T-helper 17 cell (primary cell): ENCODE results near the gene ADAM10. TPM values are rescaled to one million over a fixed set of nuclear protein-coding genes. Genes with fewer than 3 reads are reported as not detected.
A peak's percentile ranks its signal among the peaks of the same experiment; 100 is the strongest.
"Not testable (repeated sequence)": the region's sequence is repeated elsewhere in the genome, so short reads cannot be mapped to it uniquely, and the experiment has no call there.

ENCODE experiments used
- ATAC-seq: fragments of 150-1000 bp; cut with Tn5 transposase; 2 replicates; pipeline ENCODE4 v1.10.0; 2021; ENCODE audit warnings: mild to moderate bottlenecking, moderate library complexity
- DNase-seq, 3 donors: peaks; one replicate each; pipeline versions ENCODE4 v3.0.0 to v3.0.0-alpha.2; 2020 to 2021
- H3K9me3 ChIP-seq: one replicate; pipeline ENCODE4 v1.7.0; 2013; ENCODE audit warnings: low read length, mild to moderate bottlenecking; ENCODE audit not compliant: control insufficient read depth, poor library complexity, severe bottlenecking
- H3K27ac Mint-ChIP-seq: one replicate; pipeline ENCODE4 v1.8.0; 2022; ENCODE audit warnings: mild to moderate bottlenecking, moderate library complexity, mixed read lengths
- H3K27me3 Mint-ChIP-seq: one replicate; pipeline ENCODE4 v1.8.0; 2022; ENCODE audit warnings: mixed read lengths
- H3K36me3 Mint-ChIP-seq: one replicate; pipeline ENCODE4 v1.8.0; 2022; ENCODE audit warnings: low read depth, mixed read lengths
- H3K4me1 Mint-ChIP-seq: one replicate; pipeline ENCODE4 v1.8.0; 2022; ENCODE audit warnings: mild to moderate bottlenecking, mixed read lengths
- H3K4me3 Mint-ChIP-seq: one replicate; pipeline ENCODE4 v1.8.0; 2022; ENCODE audit warnings: mild to moderate bottlenecking, moderate library complexity, mixed read lengths
- total RNA-seq, 4 donors: library from RNA in 2 of 4; stranded (reverse) in 2 of 4; gene quantifications; one replicate each; pipeline ENCODE4 v1.2.3 and lab custom pipeline; 2022 to 2026

ADAM10 gene
- total RNA-seq, 2 donors from 2014 or later = 137 to 142 TPM

DNA sequence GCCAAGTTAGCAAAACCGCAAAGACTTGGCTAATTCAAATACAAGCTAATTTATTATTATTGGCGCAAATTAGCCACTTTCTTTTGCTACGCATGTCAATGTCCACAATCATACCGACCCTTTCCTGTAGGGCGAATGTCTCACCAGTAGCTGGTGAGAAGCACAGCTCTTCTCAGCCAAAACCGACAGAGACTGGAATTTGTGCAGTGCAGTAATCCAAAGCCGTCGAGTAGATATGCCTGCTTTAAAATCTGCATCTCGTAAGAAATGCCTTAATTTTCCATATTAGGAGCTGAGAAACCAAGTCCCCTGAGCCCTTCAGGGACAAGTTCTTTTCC, 21.0 kb upstream of the ADAM10 start:
- Mint-ChIP-seq H3K4me1 (peaks cover 6% of the 10 kb centered on the region), H3K4me3 (no peak overlapping the region), H3K36me3 (no peaks in the 10 kb centered on the region), H3K27me3 (no peaks in the 10 kb centered on the region), H3K27ac (peak overlapping the region; percentile 90)
- peak; percentile 37 for ATAC-seq
- no peaks in the 10 kb centered on the region for H3K9me3 ChIP-seq
- DNase-seq = no peak

DNA sequence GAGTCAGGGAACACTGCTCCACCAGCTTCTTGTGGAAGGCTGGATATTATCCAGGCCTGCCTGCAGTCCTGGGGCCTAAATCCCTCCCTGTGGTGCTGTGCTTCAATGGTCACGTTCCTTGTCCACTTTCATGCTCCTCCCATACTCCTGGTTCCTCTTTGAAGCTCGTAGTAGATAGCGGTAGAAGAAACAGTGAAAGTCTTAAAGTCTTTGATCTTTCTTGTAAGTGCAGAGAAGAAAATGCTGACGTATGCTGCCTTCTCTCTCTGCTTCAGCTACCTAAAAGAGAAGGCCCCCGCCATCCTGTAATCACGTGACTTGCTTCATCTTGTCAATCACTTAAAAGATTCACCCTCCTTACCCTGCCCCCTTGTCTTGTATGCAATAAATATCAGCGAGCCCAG, 19.1 kb upstream of the ADAM10 start:
- not testable (repeated sequence) for H3K36me3 Mint-ChIP-seq, ATAC-seq, H3K4me3 Mint-ChIP-seq

DNA sequence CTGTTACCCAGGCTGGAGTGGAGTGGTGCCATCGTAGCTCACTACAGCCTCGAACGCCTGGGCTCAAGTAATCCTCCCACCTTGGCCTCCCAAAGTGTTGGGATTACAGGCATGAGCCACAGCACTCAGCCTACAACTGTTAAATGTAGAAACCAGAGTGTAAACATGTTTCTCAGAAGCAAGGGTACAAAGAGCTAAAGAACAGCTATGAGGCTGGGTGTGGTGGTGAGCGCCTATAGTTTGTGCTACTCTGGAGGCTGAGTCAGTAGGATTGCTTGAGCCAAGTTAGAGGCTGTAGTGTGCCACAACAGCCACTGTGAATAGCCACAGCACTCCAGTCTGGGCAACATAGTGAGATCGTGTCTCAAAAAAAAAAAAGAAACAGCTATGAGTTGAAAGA, 16.8 kb upstream of the ADAM10 start:
- Mint-ChIP-seq H3K27me3 (no peaks in the 10 kb centered on the region), H3K27ac (no peak overlapping the region), H3K4me3 (no peak overlapping the region), H3K4me1 (no peaks in the 10 kb centered on the region), H3K36me3 (no peaks in the 10 kb centered on the region)
- DNase-seq (no peak), ATAC-seq (no peak)
- no peaks in the 10 kb centered on the region for H3K9me3 ChIP-seq

More for the DNA sequence above, 19.1 kb upstream of the ADAM10 start:
- not testable (repeated sequence) for H3K27me3 Mint-ChIP-seq, H3K4me1 Mint-ChIP-seq, DNase-seq, H3K9me3 ChIP-seq, H3K27ac Mint-ChIP-seq

DNA sequence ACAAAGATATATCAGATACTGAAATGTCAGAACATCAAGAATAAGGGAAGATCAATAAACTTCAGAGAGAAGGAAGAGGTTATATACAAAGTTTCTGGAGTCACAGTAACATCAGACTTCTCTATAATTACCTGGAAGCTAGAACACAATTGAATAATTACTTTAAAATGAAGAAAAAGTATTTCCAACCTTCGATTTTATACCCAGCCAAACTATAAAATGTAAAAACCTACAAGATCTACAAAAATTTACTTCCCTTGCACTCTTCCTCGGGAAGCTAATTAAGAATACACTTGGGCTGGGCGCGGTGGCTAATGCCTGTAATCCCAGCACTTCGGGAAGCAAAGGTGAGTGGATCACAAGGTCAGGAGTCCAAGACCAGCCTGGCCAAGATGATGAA, 15.0 kb upstream of the ADAM10 start:
- no peak overlapping the region for H3K4me3 Mint-ChIP-seq

DNA sequence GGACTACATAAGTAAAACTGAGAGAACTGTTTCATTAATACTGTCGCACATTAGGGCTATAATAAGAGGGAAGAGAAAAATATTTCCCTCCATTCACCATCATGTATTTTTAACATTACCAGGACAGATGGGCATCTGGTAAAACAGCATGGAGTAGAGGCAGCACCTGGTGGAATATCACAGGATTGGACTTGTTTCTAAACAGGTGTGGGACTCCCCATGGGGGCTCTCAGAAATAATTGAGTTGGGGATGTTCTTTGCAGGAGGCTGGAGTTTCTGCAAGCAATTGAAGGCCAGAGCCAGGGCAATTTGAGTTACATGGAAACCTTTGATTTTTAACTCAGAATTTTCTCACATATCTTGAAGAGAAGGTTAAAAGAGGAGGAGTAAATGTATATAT, 13.2 kb upstream of the ADAM10 start:
- ATAC-seq = no peak
- DNase-seq = no peak
- Mint-ChIP-seq H3K36me3 (no peaks in the 10 kb centered on the region), H3K4me3 (no peak overlapping the region), H3K27me3 (no peaks in the 10 kb centered on the region), H3K4me1 (peaks cover 2% of the 10 kb centered on the region), H3K27ac (no peak overlapping the region)
- H3K9me3 ChIP-seq = no peaks in the 10 kb centered on the region

More for the DNA sequence above, 15.0 kb upstream of the ADAM10 start:
- ATAC-seq (no peak), DNase-seq (no peak)
- Mint-ChIP-seq H3K36me3 (no peaks in the 10 kb centered on the region), H3K27me3 (no peaks in the 10 kb centered on the region), H3K4me1 (no peaks in the 10 kb centered on the region), H3K27ac (no peak overlapping the region)
- H3K9me3 ChIP-seq = no peaks in the 10 kb centered on the region

DNA sequence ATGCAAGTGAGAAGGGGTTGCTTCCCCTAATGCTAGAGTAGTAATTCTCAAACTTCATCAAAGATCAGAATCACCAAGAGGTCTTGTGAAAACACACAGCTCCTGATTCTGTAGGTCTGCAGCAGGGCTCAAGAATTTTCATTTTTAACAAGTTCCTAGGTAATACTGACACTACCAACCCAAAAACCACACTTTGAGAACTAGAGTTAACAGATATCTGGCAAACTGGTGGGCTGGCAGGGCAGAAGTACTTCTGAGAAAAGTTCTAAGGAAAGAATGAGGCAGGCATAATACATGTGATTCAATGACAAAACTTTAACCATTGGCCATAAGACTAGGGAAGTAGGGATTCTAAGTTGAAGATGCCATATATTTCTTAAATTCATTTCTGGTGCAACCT, 12.8 kb upstream of the ADAM10 start:
- ATAC-seq = no peak

DNA sequence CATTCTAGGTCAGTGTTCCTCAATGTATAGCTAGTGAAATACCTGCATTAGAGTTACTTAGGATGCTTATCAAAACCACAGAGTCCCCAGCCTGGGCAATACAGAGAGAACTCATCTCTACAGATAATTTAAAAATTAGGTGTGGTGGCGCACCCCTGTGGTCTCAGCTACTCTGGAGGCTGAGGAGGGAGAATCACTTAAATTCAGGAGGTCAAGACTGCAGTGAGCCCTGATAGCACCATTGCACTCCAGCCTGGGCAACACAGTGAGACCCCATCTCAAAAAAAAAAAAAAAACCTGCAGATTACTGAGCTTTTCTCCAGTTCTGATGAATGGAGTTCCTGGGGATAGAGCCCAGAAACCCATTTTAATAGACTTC, 11.5 kb upstream of the ADAM10 start:
- Mint-ChIP-seq H3K4me3 (no peak overlapping the region), H3K4me1 (peaks cover 2% of the 10 kb centered on the region), H3K27me3 (no peaks in the 10 kb centered on the region), H3K36me3 (no peaks in the 10 kb centered on the region), H3K27ac (no peak overlapping the region)
- H3K9me3 ChIP-seq = no peaks in the 10 kb centered on the region
- ATAC-seq (no peak), DNase-seq (no peak)

More for the DNA sequence above, 12.8 kb upstream of the ADAM10 start:
- H3K9me3 ChIP-seq = no peaks in the 10 kb centered on the region
- Mint-ChIP-seq H3K4me3 (no peak overlapping the region), H3K4me1 (peaks cover 2% of the 10 kb centered on the region), H3K27ac (no peak overlapping the region), H3K27me3 (no peaks in the 10 kb centered on the region), H3K36me3 (no peaks in the 10 kb centered on the region)
- no peak for DNase-seq

DNA sequence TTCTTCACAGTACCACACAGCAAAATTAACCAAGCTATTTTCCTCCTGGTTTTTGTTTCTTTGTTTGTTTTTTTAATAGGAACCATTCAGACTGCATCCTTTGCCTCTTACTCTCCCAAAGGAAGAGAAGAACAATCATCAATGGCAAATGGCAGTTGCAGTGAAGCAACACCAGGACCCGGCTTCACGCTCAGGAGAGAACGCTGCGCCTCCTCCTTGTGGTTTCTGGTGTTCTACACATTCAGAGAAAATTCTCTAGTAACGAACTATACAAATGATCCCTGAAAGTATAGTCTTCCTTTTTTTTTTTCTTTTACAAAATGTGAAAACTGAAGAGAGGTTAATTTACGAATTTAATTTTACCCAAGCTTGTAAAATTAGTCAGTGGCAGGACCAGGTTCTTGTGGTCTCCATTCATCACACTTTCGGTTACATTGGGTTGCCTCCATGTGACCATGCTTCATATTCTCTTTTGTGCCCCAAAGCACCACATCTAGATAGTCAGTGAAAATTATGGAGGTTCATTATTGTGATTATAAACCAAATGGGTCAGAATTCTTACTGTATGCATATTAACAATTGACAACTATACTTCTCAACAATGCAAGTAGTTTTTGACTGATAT, 11.0 kb upstream of the ADAM10 start:
- no peak overlapping the region for H3K4me3 Mint-ChIP-seq
- ATAC-seq = no peak

DNA sequence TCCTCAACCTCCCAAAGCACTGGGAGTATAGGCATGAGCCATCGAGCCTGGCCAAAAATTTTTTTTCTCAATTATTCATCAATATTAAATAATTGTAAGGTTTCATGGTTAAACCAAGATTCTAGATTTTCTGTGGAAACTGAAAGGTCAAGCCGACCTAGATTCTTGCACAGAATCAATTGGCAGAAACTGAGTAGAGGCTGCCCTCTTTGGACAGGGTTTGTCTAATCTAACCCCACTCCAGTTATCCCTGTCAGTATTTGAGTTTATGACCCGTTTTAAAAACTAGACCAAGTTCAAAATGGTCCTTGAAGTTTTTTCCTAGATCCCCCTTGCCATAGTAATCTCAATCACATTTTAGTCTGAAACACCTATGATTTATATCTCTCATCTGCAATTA, 8.6 kb upstream of the ADAM10 start:
- no peak overlapping the region for H3K27ac Mint-ChIP-seq
- peaks cover 8% of the 10 kb centered on the region for H3K27me3 Mint-ChIP-seq
- H3K4me1 Mint-ChIP-seq = peaks cover 4% of the 10 kb centered on the region
- DNase-seq = no peak
- ATAC-seq = no peak
- H3K4me3 Mint-ChIP-seq = no peak overlapping the region
- peaks cover 4% of the 10 kb centered on the region for H3K36me3 Mint-ChIP-seq
- no peaks in the 10 kb centered on the region for H3K9me3 ChIP-seq

More for the DNA sequence above, 11.0 kb upstream of the ADAM10 start:
- no peaks in the 10 kb centered on the region for H3K9me3 ChIP-seq
- no peak for DNase-seq
- H3K27ac Mint-ChIP-seq = no peak overlapping the region
- no peaks in the 10 kb centered on the region for H3K27me3 Mint-ChIP-seq
- H3K36me3 Mint-ChIP-seq = no peaks in the 10 kb centered on the region
- peaks cover 2% of the 10 kb centered on the region for H3K4me1 Mint-ChIP-seq

DNA sequence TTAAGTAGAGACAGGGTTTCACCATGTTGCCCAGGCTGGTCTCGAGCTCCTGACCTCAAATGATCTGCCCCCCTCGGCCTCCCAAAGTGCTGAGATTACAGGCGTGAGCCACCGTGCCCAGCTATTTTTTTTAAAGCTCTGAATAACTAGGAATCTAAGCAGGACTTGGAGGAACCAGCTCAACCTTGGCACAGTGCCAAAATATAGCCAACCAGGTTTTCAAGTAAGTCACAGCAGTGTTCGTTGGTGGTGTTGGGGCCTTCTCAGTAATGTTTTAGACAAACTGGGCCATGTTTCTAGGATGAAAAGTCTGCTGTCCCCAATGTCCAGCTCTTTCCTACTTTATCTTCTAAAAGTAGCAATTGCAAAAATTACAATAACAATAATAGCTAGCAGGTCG, 6.4 kb upstream of the ADAM10 start:
- Mint-ChIP-seq H3K27me3 (peaks cover 8% of the 10 kb centered on the region), H3K36me3 (peaks cover 4% of the 10 kb centered on the region), H3K4me1 (peaks cover 4% of the 10 kb centered on the region), H3K4me3 (no peak overlapping the region), H3K27ac (no peak overlapping the region)
- no peak for ATAC-seq
- no peak for DNase-seq
- H3K9me3 ChIP-seq = no peaks in the 10 kb centered on the region

DNA sequence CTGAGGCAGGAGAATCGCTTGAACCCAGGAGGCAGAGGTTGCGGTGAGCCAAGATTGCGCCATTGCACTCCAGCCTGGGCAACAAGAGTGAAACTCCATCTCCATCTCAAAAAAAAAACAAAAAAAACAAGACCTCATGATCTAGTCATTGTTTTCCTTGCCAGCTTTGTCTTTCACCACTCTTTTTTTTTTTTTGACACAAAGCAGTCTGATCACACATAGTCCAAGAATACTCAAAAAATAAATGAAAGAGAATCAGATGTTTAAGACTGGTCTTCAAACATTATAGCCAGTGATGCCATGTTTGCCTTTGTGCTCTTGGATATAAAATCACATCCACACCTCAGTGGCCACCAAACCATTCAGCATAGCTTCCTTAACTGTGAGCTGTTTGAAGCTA, 5.8 kb upstream of the ADAM10 start:
- no peak for DNase-seq
- Mint-ChIP-seq H3K27me3 (peaks cover 8% of the 10 kb centered on the region), H3K36me3 (peaks cover 4% of the 10 kb centered on the region), H3K4me1 (peaks cover 8% of the 10 kb centered on the region), H3K4me3 (no peak overlapping the region), H3K27ac (no peak overlapping the region)
- H3K9me3 ChIP-seq = no peaks in the 10 kb centered on the region
- ATAC-seq = no peak

DNA sequence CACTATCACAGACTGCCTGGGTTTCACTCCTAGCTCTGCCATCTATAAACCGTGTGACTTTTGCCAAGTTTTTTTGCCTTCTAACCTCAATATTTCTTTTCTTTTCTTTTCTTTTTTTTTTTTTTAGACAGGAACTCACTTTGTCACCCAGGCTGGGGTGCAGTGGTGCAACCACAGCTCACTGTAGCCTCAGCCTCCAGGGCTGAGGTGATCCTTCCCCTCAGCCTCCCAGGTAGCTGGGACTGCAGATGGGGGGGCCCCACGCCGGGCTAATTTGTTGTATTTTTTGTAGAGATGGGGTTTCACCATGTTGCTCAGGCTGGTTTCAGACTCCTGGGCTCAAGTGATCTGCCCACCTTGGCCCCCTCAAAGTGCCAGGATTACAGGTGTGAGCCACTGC, 3.2 kb upstream of the ADAM10 start:
- peaks cover 5% of the 10 kb centered on the region for H3K36me3 Mint-ChIP-seq
- no peak overlapping the region for H3K27ac Mint-ChIP-seq
- H3K27me3 Mint-ChIP-seq = peaks cover 8% of the 10 kb centered on the region
- DNase-seq (no peak), ATAC-seq (no peak)
- H3K4me1 Mint-ChIP-seq = peaks cover 16% of the 10 kb centered on the region
- H3K4me3 Mint-ChIP-seq = no peak overlapping the region
- H3K9me3 ChIP-seq = no peaks in the 10 kb centered on the region

DNA sequence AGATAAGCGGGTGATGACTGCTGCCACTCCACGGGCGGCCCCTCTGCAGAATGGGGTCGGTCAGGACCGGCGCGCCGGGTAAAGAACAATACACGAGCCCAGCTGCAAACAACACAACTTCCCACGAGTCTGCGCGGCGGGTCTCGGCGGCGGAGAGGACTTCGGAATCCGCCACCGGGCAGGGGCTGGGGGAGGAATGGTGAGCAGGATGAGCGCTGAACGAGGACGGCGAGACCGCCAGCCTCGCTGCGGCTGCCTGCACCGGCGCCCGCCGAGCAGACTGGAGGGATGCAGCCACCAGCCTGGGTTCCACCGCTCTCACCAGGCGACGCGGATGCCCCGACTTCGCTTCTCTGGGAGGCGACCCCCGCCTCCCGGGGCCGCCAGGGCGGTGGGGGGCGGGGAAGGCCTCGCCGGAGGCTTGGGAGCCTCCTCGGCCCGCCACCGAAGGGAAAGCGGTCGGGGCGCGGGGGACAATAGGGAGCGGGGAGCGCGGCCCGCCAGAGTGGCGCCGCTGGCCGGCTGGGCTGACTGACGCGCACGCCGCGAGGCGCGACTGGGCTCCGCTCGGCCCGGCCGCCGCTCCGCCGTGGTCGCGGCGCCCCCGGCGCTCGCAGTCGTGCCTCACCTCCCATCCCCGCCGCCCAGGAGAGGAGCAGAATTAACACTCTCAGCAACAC, 515 bp downstream of the ADAM10 start:
- peak overlapping the region; percentile 93 for H3K27ac Mint-ChIP-seq
- H3K9me3 ChIP-seq = no peaks in the 10 kb centered on the region
- peaks cover 3% of the 10 kb centered on the region for H3K36me3 Mint-ChIP-seq
- peak overlapping the region; percentile 97 for H3K4me3 Mint-ChIP-seq
- peak in 2 of 3 donors; percentile 24 to 38 for DNase-seq
- peaks cover 2% of the 10 kb centered on the region for H3K27me3 Mint-ChIP-seq
- ATAC-seq = peak; percentile 18
- H3K4me1 Mint-ChIP-seq = peaks cover 30% of the 10 kb centered on the region
